GM23338 (cell line): ENCODE data around the gene ERP44. TPM values are rescaled to one million over a fixed set of nuclear protein-coding genes. Genes with fewer than 3 reads are reported as not detected.

Experiments used
- ATAC-seq: fragments of 200-7000 bp; cut with Tn5 transposase; 3 replicates; pipeline ENCODE4 v1.9.1; 2020
- DNase-seq: peaks from one replicate; pipeline ENCODE4 v3.0.0-alpha.2; 2015; ENCODE audit warnings: low spot score
- H2AFZ ChIP-seq: fragments of 200-600 bp; sonication (generic); 2 replicates; pipeline ENCODE4 v1.8.0; 2016; ENCODE audit warnings: antibody characterized with exemption, mild to moderate bottlenecking, moderate library complexity
- H3F3A ChIP-seq: fragments of 200-600 bp; sonication (generic); replicated peaks from 2 replicates; pipeline ENCODE4 v1.8.0; 2017; ENCODE audit warnings: antibody characterized with exemption, mixed run types, low read depth
- H3K27ac ChIP-seq: fragments of 200-600 bp; sonication (generic); 2 replicates; pipeline ENCODE4 v1.6.1; 2016; ENCODE audit warnings: low read depth
- H3K27me3 ChIP-seq: fragments of 200-600 bp; sonication (generic); 2 replicates; pipeline ENCODE4 v1.8.0; 2016; ENCODE audit warnings: mild to moderate bottlenecking, mixed run types, moderate library complexity; ENCODE audit not compliant: insufficient read depth
- H3K36me3 ChIP-seq: fragments of 200-600 bp; sonication (generic); 2 replicates; pipeline ENCODE4 v1.8.0; 2016; ENCODE audit warnings: mild to moderate bottlenecking; ENCODE audit not compliant: insufficient read depth
- H3K4me1 ChIP-seq: fragments of 200-600 bp; sonication (generic); 2 replicates; pipeline ENCODE4 v1.8.0; 2016; ENCODE audit warnings: mild to moderate bottlenecking, moderate library complexity; ENCODE audit not compliant: insufficient read depth
- H3K4me2 ChIP-seq: fragments of 200-600 bp; sonication (generic); 2 replicates; pipeline ENCODE4 v1.7.1; 2017; ENCODE audit warnings: mixed run types
- H3K4me3 ChIP-seq: fragments of 200-600 bp; sonication (generic); 2 replicates; pipeline ENCODE4 v1.6.1; 2016; ENCODE audit warnings: mixed run types
- H3K79me2 ChIP-seq: fragments of 200-600 bp; sonication (generic); replicated peaks from 2 replicates; pipeline ENCODE4 v1.8.0; 2017; ENCODE audit warnings: mild to moderate bottlenecking; ENCODE audit not compliant: insufficient read depth
- H3K9me2 ChIP-seq: fragments of 200-600 bp; sonication (generic); 2 replicates; pipeline ENCODE4 v1.8.0; 2017; ENCODE audit not compliant: insufficient read depth
- H4K20me1 ChIP-seq: fragments of 200-600 bp; sonication (generic); replicated peaks from 2 replicates; pipeline ENCODE4 v1.8.0; 2017; ENCODE audit warnings: mild to moderate bottlenecking; ENCODE audit not compliant: insufficient read depth
- H3K27ac Mint-ChIP-seq: 2 replicates; pipeline ENCODE4 v1.8.0; 2020; ENCODE audit warnings: inconsistent platforms, mild to moderate bottlenecking, moderate library complexity, mixed read lengths
- H3K27me3 Mint-ChIP-seq: 3 replicates; pipeline ENCODE4 v1.8.0; 2022; ENCODE audit warnings: low read depth, mild to moderate bottlenecking, moderate library complexity, mixed read lengths, inconsistent platforms; ENCODE audit not compliant: insufficient read depth, poor library complexity
- H3K36me3 Mint-ChIP-seq: 3 replicates; pipeline ENCODE4 v1.8.0; 2021; ENCODE audit warnings: low read depth, mild to moderate bottlenecking, inconsistent platforms, moderate library complexity, mixed read lengths
- H3K4me1 Mint-ChIP-seq: 3 replicates; pipeline ENCODE4 v1.8.0; 2020; ENCODE audit warnings: mild to moderate bottlenecking, inconsistent platforms, mixed read lengths
- H3K4me3 Mint-ChIP-seq: 3 replicates; pipeline ENCODE4 v1.8.0; 2021; ENCODE audit warnings: moderate library complexity, mild to moderate bottlenecking, inconsistent platforms, mixed read lengths
- H3K9me3 Mint-ChIP-seq: 3 replicates; pipeline ENCODE4 v1.8.0; 2020; ENCODE audit warnings: moderate library complexity, mild to moderate bottlenecking, inconsistent platforms, mixed read lengths
- CREB1 ChIP-seq: fragments of 250-450 bp; sonication (Bioruptor Pico); IDR thresholded peaks from 2 replicates; pipeline ENCODE4 v1.5.0; 2020; ENCODE audit warnings: low read depth, mild to moderate bottlenecking, moderate library complexity
- CTCF ChIP-seq, 2 experiments: fragments of 200-600 bp in 1 of 2; sonication (generic) in 1 of 2; conservative IDR thresholded peaks; 2 replicates each; pipeline versions ENCODE4 v1.5.1 to v1.6.1; 2016 to 2017; ENCODE audit warnings: antibody characterized with exemption in 2 of 2, low read depth in 2 of 2, mild to moderate bottlenecking in 2 of 2, moderate library complexity in 1 of 2
- EZH2 ChIP-seq: fragments of 200-600 bp; sonication (generic); IDR thresholded peaks from one replicate; pipeline ENCODE4 v1.8.0; 2017; ENCODE audit warnings: antibody characterized with exemption, mild to moderate bottlenecking, low read depth; ENCODE audit not compliant: unreplicated experiment
- EZH2phosphoT487 ChIP-seq: fragments of 200-600 bp; sonication (generic); IDR thresholded peaks from one replicate; pipeline ENCODE4 v1.8.1; 2018; ENCODE audit warnings: antibody characterized with exemption; ENCODE audit not compliant: unreplicated experiment
- JUNB ChIP-seq: IDR thresholded peaks from one replicate; pipeline ENCODE4 v1.6.1; 2016; ENCODE audit warnings: antibody characterized with exemption; ENCODE audit not compliant: unreplicated experiment
- POLR2AphosphoS5 ChIP-seq: IDR thresholded peaks from 2 replicates; pipeline ENCODE4 v1.6.1; 2016; ENCODE audit warnings: antibody characterized with exemption, low read depth
- REST ChIP-seq: IDR thresholded peaks from one replicate; pipeline ENCODE4 v1.6.1; 2018; ENCODE audit warnings: antibody characterized with exemption; ENCODE audit not compliant: unreplicated experiment
- STAT1 ChIP-seq: IDR thresholded peaks from one replicate; pipeline ENCODE4 v1.6.1; 2016; ENCODE audit warnings: antibody characterized with exemption; ENCODE audit not compliant: unreplicated experiment
- ZNF114 ChIP-seq: fragments of 250-450 bp; sonication (Bioruptor Pico); IDR thresholded peaks from 2 replicates; pipeline ENCODE4 v1.5.0; 2020; ENCODE audit warnings: mild to moderate bottlenecking, moderate library complexity
- polyA plus RNA-seq: library from polyadenylated mRNA; unstranded; fragments of >200 nt; fragmentation: Nextera tagmentation; extraction: Ambion mirVana; gene quantifications from 2 replicates; pipeline ENCODE4 v1.2.1, GENCODE V29; 2016
- total RNA-seq: library from RNA; depleted of rRNA; stranded (reverse); fragments of >200 nt; shearing (Covaris generic); gene quantifications from 2 replicates; pipeline ENCODE4 v1.2.3, GENCODE V29; 2014

Gene ERP44
- total and polyA plus RNA-seq, 2 experiments from 2014 or later = 13.0 to 24.1 TPM

- Mint-ChIP-seq H3K27me3 (peaks cover 2% of the 10 kb centered on the region), H3K27ac (no peak overlapping the region), H3K36me3 (peaks cover 26% of the 10 kb centered on the region), H3K4me3 (no peak overlapping the region), H3K9me3 (peaks cover 14% of the 10 kb centered on the region; the same call in 2 of the 3 replicates), H3K4me1 (no peaks in the 10 kb centered on the region)
- ATAC-seq = no peak
- Histone ChIP-seq H2AFZ (no peak overlapping the region), H3K79me2 (peaks cover 4% of the 10 kb centered on the region; the same call in 1 of the 2 replicates), H4K20me1 (no peaks in the 10 kb centered on the region), H3F3A (no peaks in the 10 kb centered on the region), H3K27me3 (no peaks in the 10 kb centered on the region), H3K27ac (no peak overlapping the region), H3K4me1 (no peaks in the 10 kb centered on the region), H3K4me2 (no peak overlapping the region), H3K4me3 (no peak overlapping the region), H3K9me2 (no peaks in the 10 kb centered on the region), H3K36me3 (no peaks in the 10 kb centered on the region)
- no peak for DNase-seq
- TF ChIP-seq POLR2AphosphoS5 (no peak), EZH2phosphoT487 (no peak), CREB1 (CRISPR knock-in tag) (no peak), ZNF114 (no peak), CTCF (conservative IDR thresholded peaks at IDR 0.05; ENCODE audit: low read depth in 2 of 2) (no peak), EZH2 (no peak), REST (no peak), JUNB (no peak), STAT1 (no peak)
Measured at GRCh38 chr9:100033877-100034551, 64.8 kb downstream of the ERP44 start.

- DNase-seq = no peak
Measured at GRCh38 chr9:100030548-100030947, 68.3 kb downstream of the ERP44 start.

More at GRCh38 chr9:100030548-100030947, 68.3 kb downstream of the ERP44 start:
- ATAC-seq = no peak
- Histone ChIP-seq H3K4me3 (no peak overlapping the region), H2AFZ (no peak overlapping the region), H3F3A (no peaks in the 10 kb centered on the region), H3K9me2 (no peaks in the 10 kb centered on the region), H3K4me2 (no peak overlapping the region), H3K27ac (no peak overlapping the region), H4K20me1 (no peaks in the 10 kb centered on the region), H3K27me3 (no peaks in the 10 kb centered on the region), H3K79me2 (peaks cover 4% of the 10 kb centered on the region; the same call in 1 of the 2 replicates), H3K4me1 (no peaks in the 10 kb centered on the region), H3K36me3 (no peaks in the 10 kb centered on the region)
- Mint-ChIP-seq H3K9me3 (peaks cover 14% of the 10 kb centered on the region; the same call in 2 of the 3 replicates), H3K4me3 (no peak overlapping the region), H3K27ac (no peak overlapping the region), H3K36me3 (peaks cover 26% of the 10 kb centered on the region), H3K4me1 (peaks cover 12% of the 10 kb centered on the region), H3K27me3 (peaks cover 2% of the 10 kb centered on the region)
- no peak for TF ChIP-seq JUNB
- TF ChIP-seq POLR2AphosphoS5 = no peak
- TF ChIP-seq EZH2 = no peak
- no peak for TF ChIP-seq EZH2phosphoT487
